WERI-Rb-1 (cell line): ENCODE measurements around the gene PGLYRP1.
A peak's percentile ranks its signal among the peaks of the same experiment; 100 is the strongest.

Experiments used
- DNase-seq: peaks from one replicate; pipeline ENCODE4 v3.0.0-alpha.2; 2020
- H3K27ac ChIP-seq: fragments of 250-450 bp; sonication (Bioruptor Pico); 2 replicates; pipeline ENCODE4 v1.5.1; 2020; ENCODE audit warnings: mild to moderate bottlenecking, moderate library complexity
- H3K27me3 ChIP-seq: fragments of 250-450 bp; sonication (Bioruptor Pico); 2 replicates; pipeline ENCODE4 v1.5.1; 2021; ENCODE audit warnings: mild to moderate bottlenecking, low read depth, moderate library complexity; ENCODE audit not compliant: insufficient read depth, severe bottlenecking
- H3K36me3 ChIP-seq: fragments of 250-450 bp; sonication (Bioruptor Pico); 2 replicates; pipeline ENCODE4 v1.5.1; 2020; ENCODE audit warnings: mild to moderate bottlenecking, moderate library complexity
- H3K4me3 ChIP-seq: 2 replicates; pipeline ENCODE4 v1.5.1; 2011; ENCODE audit warnings: low read depth, mild to moderate bottlenecking, control low read depth, low read length
- H3K9me3 ChIP-seq: fragments of 250-450 bp; sonication (Bioruptor Pico); 2 replicates; pipeline ENCODE4 v1.5.1; 2021; ENCODE audit warnings: mild to moderate bottlenecking, moderate library complexity; ENCODE audit not compliant: severe bottlenecking
- TF ChIP-seq, protein P1 (sequence below): IDR thresholded peaks from 2 replicates; pipeline ENCODE4 v1.5.1; 2011; ENCODE audit warnings: low read depth, mild to moderate bottlenecking, control low read depth, inconsistent platforms, low read length

The PGLYRP1 gene

DNA sequence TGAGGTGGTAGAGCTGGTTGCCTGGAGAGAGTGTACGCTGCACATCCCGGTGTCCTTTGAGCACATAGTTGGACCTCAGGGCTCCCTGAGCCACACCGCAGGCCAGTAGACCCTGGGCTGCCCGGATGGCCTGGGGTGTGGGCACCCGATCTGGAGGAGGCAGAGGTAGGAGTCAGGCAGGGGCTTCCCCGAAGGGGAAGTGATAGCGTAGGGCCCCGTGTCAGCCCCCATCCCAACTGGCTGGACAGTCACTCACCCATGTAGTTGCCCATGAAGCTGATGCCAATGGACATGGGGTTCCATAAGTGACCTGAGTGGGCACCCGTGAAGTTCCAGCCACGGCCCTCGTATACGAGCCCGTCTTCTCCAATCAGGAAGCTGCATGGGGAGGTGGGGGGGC, 3.6 kb downstream of the PGLYRP1 start:
- TF ChIP-seq, protein P1, sequence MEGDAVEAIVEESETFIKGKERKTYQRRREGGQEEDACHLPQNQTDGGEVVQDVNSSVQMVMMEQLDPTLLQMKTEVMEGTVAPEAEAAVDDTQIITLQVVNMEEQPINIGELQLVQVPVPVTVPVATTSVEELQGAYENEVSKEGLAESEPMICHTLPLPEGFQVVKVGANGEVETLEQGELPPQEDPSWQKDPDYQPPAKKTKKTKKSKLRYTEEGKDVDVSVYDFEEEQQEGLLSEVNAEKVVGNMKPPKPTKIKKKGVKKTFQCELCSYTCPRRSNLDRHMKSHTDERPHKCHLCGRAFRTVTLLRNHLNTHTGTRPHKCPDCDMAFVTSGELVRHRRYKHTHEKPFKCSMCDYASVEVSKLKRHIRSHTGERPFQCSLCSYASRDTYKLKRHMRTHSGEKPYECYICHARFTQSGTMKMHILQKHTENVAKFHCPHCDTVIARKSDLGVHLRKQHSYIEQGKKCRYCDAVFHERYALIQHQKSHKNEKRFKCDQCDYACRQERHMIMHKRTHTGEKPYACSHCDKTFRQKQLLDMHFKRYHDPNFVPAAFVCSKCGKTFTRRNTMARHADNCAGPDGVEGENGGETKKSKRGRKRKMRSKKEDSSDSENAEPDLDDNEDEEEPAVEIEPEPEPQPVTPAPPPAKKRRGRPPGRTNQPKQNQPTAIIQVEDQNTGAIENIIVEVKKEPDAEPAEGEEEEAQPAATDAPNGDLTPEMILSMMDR: no peak
- H3K27me3 ChIP-seq: no peaks in the 10 kb centered on the region
- no peaks in the 10 kb centered on the region for H3K36me3 ChIP-seq
- H3K27ac ChIP-seq: no peak overlapping the region
- no peak overlapping the region for H3K4me3 ChIP-seq
- DNase-seq: no peak
- H3K9me3 ChIP-seq: no peaks in the 10 kb centered on the region

DNA sequence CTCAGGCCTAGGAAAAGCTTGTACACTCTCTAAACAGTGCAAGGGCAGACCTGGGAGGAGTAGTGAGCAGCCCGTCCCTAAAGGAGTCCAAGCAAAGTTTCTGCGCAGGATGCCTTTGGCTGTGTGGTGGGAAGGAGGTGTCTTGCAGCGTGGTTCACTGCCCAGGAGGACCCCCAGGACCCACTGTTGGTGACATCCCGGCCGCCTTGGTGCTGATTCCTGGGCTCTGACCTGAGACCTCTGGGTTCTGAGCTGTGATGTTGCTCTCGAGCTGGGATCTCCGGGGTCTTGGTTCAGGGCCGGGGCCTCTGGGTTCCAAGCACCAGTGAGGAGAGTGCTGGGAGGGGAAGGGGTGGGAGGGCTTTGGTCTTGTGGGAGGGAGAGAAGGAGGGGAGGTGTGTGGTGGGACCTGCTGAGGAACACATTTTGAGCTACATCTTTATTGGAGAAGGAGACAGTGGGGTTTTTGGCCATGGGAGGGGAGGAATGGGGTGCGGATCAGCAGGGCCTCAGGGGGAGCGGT, 4.1 kb downstream of the PGLYRP1 start:
- DNase-seq: no peak
- TF ChIP-seq, protein P1: no peak
- no peak overlapping the region for H3K27ac ChIP-seq
- H3K4me3 ChIP-seq: no peak overlapping the region
- H3K27me3 ChIP-seq: no peaks in the 10 kb centered on the region
- H3K36me3 ChIP-seq: no peaks in the 10 kb centered on the region
- H3K9me3 ChIP-seq: no peaks in the 10 kb centered on the region

DNA sequence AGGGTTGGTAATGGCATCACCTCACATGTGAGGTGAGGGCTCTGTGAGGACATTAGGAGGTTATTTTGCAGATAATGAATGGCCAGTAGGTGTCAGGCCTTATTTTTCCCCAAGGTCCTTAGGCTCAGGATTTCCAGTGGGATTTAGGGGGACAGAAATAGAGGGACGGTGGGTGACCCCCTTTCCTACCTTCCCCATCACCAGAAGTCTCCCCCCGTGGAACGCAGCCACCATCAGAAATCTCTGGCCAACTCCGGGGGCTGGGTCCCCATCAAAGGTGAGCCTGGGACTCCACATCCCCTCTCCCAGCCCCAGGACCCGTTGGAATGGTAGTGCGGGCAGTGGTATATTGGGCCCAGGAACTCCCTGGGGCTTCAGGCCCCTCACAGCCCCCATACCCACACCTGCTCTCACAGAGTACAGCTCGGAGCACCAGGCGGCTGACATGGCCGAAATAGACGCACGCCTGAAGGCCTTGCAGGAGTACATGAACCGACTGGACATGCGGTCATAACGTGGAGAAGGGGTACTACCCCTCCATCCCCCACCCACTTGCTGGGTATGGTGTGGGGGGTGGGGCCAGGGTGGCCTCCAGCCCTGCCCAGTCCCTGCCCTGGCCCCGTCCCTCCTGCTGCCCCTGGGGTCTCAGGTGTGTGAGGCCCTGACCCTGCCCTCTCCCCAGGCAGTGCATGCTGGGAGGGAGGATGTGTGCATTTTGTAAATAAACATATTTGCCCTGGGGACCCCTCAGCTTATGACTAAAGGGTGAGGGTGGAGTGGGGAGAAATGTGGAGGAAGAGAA, 4.8 kb downstream of the PGLYRP1 start:
- H3K9me3 ChIP-seq: no peaks in the 10 kb centered on the region
- TF ChIP-seq, protein P1: no peak
- DNase-seq: no peak
- H3K27ac ChIP-seq: no peak overlapping the region
- H3K4me3 ChIP-seq: no peak overlapping the region
- no peaks in the 10 kb centered on the region for H3K36me3 ChIP-seq
- no peaks in the 10 kb centered on the region for H3K27me3 ChIP-seq

DNA sequence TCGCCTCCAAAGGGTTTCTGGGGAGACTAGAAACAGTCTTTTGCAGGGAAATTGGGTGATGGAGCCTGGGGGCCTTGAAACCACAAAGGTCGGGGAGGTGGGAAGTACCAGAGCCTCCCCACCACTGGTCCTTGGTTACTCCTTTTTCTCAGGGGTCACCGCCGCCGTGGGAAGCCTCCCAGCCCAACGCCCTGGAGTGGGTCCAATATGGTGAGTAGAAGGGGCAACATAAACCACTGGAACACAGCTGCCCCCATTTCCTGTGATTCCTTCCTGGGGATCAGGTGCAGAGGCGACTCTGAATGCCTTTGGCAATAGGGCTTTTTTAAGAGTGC, 5.8 kb downstream of the PGLYRP1 start:
- TF ChIP-seq, protein P1: no peak
- Histone ChIP-seq H3K9me3 (no peaks in the 10 kb centered on the region), H3K27me3 (no peaks in the 10 kb centered on the region), H3K27ac (no peak overlapping the region), H3K36me3 (no peaks in the 10 kb centered on the region), H3K4me3 (no peak overlapping the region)
- no peak for DNase-seq

DNA sequence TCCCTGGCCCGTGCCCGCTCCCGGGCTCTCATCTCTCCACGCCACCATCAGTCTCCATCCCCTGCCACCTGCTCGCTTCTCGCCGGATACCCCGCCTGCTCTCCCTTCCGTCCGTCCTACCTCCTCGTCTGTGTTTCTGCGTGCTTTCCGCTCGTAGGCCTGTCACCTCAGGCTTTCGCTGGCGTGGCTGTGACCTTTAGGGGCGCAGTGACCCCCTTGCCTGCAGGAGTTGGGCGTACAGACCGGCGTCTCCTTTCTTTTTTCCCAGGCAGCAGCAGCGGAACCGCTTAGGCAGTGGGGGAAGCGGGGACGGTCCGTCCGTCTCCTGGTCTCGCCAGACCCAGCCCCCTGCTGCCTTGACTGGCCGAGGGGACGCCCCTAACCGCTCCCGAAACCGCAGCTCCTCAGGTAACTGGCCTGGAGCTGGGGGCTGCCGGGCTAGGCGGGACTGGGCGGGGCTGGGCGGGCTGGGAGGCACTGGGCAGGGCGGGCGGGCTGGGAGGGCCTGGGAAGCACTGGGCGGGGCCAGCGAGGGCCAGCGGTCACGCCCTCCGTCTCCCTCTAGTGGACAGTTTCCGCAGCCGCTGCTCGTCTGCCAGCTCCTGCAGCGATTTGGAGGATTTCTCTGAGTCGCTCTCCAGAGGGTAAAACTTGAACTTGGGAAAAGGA, 6.3 kb downstream of the PGLYRP1 start:
- Histone ChIP-seq H3K4me3 (peak overlapping the region; percentile 52), H3K9me3 (no peaks in the 10 kb centered on the region), H3K27ac (no peak overlapping the region), H3K36me3 (no peaks in the 10 kb centered on the region), H3K27me3 (no peaks in the 10 kb centered on the region)
- peak; percentile 79 for DNase-seq
- TF ChIP-seq, protein P1: peak; percentile 78
